ENCODE results near the gene STK11.

STK11 gene

DNA sequence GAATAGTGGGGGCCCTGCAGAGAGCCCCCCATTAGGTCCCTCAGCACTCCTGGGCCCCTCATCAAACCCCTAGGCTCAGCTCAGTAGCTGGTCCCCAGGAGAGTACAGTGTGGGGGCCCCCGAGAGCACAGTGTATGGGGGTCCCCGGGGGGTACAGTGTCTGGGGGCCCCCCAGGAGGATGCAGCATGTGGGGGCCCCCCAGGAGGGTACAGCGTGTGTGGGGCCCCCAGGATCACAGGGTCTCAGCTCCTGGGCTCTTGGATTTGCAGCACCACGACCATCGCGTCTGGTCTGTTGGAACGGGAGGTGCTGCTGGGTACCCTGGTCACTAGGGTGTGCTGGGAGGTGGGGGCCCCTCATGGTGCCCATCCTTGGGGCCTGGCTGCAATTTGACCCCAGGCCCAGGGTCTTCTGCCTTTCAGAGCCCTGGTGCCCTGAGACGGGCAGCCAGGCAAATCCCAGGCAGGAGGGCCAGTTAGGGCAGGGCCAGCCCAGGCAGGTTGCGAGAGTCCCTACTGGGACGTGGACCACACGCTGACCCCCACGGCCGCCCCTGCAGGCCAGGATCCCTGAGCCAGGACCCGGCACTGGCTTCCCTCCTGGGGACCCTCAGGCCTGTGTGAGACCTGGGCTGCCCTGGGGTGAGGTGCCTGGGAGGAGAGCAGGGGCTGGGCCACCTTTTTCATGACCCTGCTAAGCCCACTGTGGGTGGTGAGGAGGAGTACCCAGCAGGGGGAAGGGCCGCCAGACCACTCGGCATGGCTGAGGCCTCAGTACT lies 18.7 kb downstream of the STK11 start:
- Histone ChIP-seq H3K27me3 (ENCODE audit: low read depth, low read length) (no peaks in the 10 kb centered on the region), H3K9me3 (ENCODE audit: insufficient read depth, low read length) (no peaks in the 10 kb centered on the region), H3K27ac (ENCODE audit: low read length) (no peak overlapping the region), H2AFZ (ENCODE audit: low read depth, low read length) (no peak overlapping the region), H3K4me3 (ENCODE audit: low read length) (no peak overlapping the region), H3K9ac (ENCODE audit: low read length) (no peak overlapping the region), H4K20me1 (ENCODE audit: insufficient read depth, low read length) (0 out of 2 replicates have a peak, but pooled peaks cover 7% of the 10 kb centered on the region), H3K79me2 (ENCODE audit: low read length) (no peaks in the 10 kb centered on the region), H3K36me3 (replicated peaks; ENCODE audit: low read depth, low read length) (peaks cover 21% of the 10 kb centered on the region), H3K4me2 (ENCODE audit: low read length) (no peak overlapping the region), H3K4me1 (ENCODE audit: low read length) (no peaks in the 10 kb centered on the region)
- TF ChIP-seq, protein P1, sequence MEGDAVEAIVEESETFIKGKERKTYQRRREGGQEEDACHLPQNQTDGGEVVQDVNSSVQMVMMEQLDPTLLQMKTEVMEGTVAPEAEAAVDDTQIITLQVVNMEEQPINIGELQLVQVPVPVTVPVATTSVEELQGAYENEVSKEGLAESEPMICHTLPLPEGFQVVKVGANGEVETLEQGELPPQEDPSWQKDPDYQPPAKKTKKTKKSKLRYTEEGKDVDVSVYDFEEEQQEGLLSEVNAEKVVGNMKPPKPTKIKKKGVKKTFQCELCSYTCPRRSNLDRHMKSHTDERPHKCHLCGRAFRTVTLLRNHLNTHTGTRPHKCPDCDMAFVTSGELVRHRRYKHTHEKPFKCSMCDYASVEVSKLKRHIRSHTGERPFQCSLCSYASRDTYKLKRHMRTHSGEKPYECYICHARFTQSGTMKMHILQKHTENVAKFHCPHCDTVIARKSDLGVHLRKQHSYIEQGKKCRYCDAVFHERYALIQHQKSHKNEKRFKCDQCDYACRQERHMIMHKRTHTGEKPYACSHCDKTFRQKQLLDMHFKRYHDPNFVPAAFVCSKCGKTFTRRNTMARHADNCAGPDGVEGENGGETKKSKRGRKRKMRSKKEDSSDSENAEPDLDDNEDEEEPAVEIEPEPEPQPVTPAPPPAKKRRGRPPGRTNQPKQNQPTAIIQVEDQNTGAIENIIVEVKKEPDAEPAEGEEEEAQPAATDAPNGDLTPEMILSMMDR (IDR thresholded peaks at IDR 0.05; ENCODE audit: low read depth, low read length), result no peak
- TF ChIP-seq EZH2phosphoT487 (IDR thresholded peaks at IDR 0.05; ENCODE audit: low read depth), result no peak

DNA sequence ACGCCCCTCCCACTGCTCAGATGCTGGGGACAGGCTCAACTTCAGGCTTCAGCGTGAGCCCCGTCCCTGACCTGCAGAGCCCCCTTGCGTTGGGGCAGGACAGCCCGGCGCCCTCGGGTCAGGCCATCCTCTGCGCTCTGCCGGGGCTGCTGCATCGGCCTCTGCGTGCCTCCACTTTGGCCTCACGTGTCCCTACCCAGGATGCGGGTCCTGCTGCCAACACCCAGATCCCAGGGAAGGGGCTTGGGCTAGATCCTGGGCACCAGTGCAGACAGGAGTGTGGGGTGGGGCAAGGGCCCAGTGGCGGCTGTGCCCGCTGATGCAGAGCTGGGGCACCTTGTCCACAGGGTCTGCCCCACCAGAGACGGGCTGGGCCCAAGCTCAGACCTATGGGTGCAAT lies 19.3 kb downstream of the STK11 start:
- Histone ChIP-seq H3K4me2 (ENCODE audit: low read length) (no peak overlapping the region), H3K27me3 (ENCODE audit: low read depth, low read length) (no peaks in the 10 kb centered on the region), H3K9ac (ENCODE audit: low read length) (no peak overlapping the region), H2AFZ (ENCODE audit: low read depth, low read length) (no peak overlapping the region), H3K9me3 (ENCODE audit: insufficient read depth, low read length) (no peaks in the 10 kb centered on the region), H3K36me3 (replicated peaks; ENCODE audit: low read depth, low read length) (peaks cover 21% of the 10 kb centered on the region), H3K27ac (ENCODE audit: low read length) (no peak overlapping the region), H3K4me3 (ENCODE audit: low read length) (no peak overlapping the region), H3K4me1 (ENCODE audit: low read length) (no peaks in the 10 kb centered on the region), H4K20me1 (ENCODE audit: insufficient read depth, low read length) (0 out of 2 replicates have a peak, but pooled peaks cover 7% of the 10 kb centered on the region), H3K79me2 (ENCODE audit: low read length) (no peaks in the 10 kb centered on the region)
- no peak for TF ChIP-seq EZH2phosphoT487 (IDR thresholded peaks at IDR 0.05; ENCODE audit: low read depth)
- TF ChIP-seq, protein P1 (IDR thresholded peaks at IDR 0.05; ENCODE audit: low read depth, low read length), result no peak

DNA sequence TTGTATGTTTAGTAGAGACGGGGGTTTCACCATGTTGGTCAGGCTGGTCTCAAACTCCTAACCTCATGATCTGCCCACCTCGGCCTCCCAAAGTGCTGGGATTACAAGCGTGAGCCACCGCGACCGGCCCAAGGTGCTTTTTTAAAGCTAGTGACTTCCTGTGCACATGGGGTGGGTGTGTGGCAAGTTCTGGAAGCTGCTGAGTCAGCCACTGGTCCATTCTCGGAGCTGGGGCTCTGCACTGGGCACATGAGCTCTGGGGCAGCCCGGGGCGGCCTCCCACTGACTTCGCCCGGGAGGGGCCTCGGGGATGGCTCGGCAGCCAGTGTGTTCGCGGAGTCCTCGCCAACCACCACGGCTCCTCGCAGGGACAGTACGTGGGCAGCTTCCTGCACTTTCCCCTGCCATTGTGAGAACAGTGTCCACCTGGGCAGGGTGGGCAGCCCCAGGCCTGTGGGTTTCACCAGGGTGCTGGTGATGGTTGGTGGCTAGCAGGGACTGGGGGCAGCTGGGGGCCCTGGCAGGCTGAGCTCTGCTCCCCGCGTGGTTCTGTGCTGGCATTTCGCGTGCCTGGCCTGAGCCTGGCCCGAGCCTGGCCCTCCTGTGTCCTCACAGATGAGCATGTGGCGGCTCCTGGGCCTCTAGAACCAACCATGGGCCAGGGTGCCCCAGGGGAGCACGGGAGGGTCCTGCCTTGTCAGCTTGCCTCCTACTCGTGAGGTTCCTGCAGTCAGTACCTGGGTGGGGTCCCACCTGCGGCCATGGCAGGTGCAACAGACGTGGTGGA lies 20.1 kb downstream of the STK11 start:
- Histone ChIP-seq H3K4me1 (ENCODE audit: low read length) (peaks cover under 1% of the 10 kb centered on the region; the same call in 1 of the 2 replicates), H4K20me1 (ENCODE audit: insufficient read depth, low read length) (0 out of 2 replicates have a peak, but pooled peaks cover 3% of the 10 kb centered on the region), H3K27ac (ENCODE audit: low read length) (no peak overlapping the region)

DNA sequence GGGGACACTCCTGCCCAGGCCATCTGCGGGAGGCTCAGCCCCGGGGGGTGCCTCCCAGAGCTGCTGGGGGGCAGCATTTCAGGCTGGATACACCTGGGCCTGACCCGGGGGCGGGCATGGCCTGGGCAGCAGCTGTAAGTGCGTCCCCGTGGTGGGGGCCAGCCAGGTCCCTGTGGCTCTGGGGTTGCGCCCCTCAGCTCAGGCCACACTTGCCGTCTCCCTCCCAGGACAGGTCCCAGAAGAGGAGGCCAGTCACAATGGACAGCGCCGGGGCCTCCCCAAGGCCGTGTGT lies 20.6 kb downstream of the STK11 start:
- no peaks in the 10 kb centered on the region for H3K9me3 ChIP-seq (ENCODE audit: insufficient read depth, low read length)
- H3K4me2 ChIP-seq (ENCODE audit: low read length), result no peak overlapping the region
- peaks cover 6% of the 10 kb centered on the region; the same call in 1 of the 2 replicates for H3K4me1 ChIP-seq (ENCODE audit: low read length)
- peaks cover 14% of the 10 kb centered on the region for H3K36me3 ChIP-seq (replicated peaks; ENCODE audit: low read depth, low read length)
- no peaks in the 10 kb centered on the region for H4K20me1 ChIP-seq (ENCODE audit: insufficient read depth, low read length)
- H3K9ac ChIP-seq (ENCODE audit: low read length), result no peak overlapping the region
- no peaks in the 10 kb centered on the region for H3K79me2 ChIP-seq (ENCODE audit: low read length)
- H3K4me3 ChIP-seq (ENCODE audit: low read length), result no peak overlapping the region
- H3K27ac ChIP-seq (ENCODE audit: low read length), result no peak overlapping the region
- H2AFZ ChIP-seq (ENCODE audit: low read depth, low read length), result no peak overlapping the region
- no peaks in the 10 kb centered on the region for H3K27me3 ChIP-seq (ENCODE audit: low read depth, low read length)
- no peak for TF ChIP-seq EZH2phosphoT487 (IDR thresholded peaks at IDR 0.05; ENCODE audit: low read depth)
- TF ChIP-seq, protein P1 (IDR thresholded peaks at IDR 0.05; ENCODE audit: low read depth, low read length), result no peak

More for the DNA sequence above, 20.1 kb downstream of the STK11 start:
- H3K4me3 ChIP-seq (ENCODE audit: low read length), result no peak overlapping the region
- TF ChIP-seq, protein P1 (IDR thresholded peaks at IDR 0.05; ENCODE audit: low read depth, low read length), result no peak
- TF ChIP-seq EZH2phosphoT487 (IDR thresholded peaks at IDR 0.05; ENCODE audit: low read depth), result no peak
- no peak overlapping the region for H3K4me2 ChIP-seq (ENCODE audit: low read length)
- peaks cover 15% of the 10 kb centered on the region for H3K36me3 ChIP-seq (replicated peaks; ENCODE audit: low read depth, low read length)
- H3K9ac ChIP-seq (ENCODE audit: low read length), result no peak overlapping the region
- H3K27me3 ChIP-seq (ENCODE audit: low read depth, low read length), result no peaks in the 10 kb centered on the region
- H3K79me2 ChIP-seq (ENCODE audit: low read length), result no peaks in the 10 kb centered on the region
- no peak overlapping the region for H2AFZ ChIP-seq (ENCODE audit: low read depth, low read length)
- no peaks in the 10 kb centered on the region for H3K9me3 ChIP-seq (ENCODE audit: insufficient read depth, low read length)
